ENCODE results near the gene MET. TPM values are rescaled to one million over a fixed set of nuclear protein-coding genes. Genes with fewer than 3 reads are reported as not detected.

Gene MET
- total and polyA plus RNA-seq, 2 of the 8 experiments (the other 6 are each of a cell fraction or from before 2014, with no cell fraction given), result 3.5 to 12.9 TPM

- no peak for TF ChIP-seq TAF1 (IDR thresholded peaks at IDR 0.05; ENCODE audit: low read depth, low read length)
- TF ChIP-seq KDM1A (IDR thresholded peaks at IDR 0.05; ENCODE audit: borderline replicate concordance, low read length), result no peak
- TF ChIP-seq MAFK (IDR thresholded peaks at IDR 0.05; ENCODE audit: low read depth, low read length), result no peak
- no peak for TF ChIP-seq SP2 (IDR thresholded peaks at IDR 0.05; ENCODE audit: low read length)
- TF ChIP-seq KDM5A (IDR thresholded peaks at IDR 0.05; ENCODE audit: low read length), result no peak
- TF ChIP-seq KDM4A (IDR thresholded peaks at IDR 0.05; ENCODE audit: low read depth, low read length, severe bottlenecking), result no peak
- no peak for TF ChIP-seq HDAC6 (IDR thresholded peaks at IDR 0.05; ENCODE audit: low read depth, low read length)
- TF ChIP-seq CBX8 (IDR thresholded peaks at IDR 0.05; ENCODE audit: borderline replicate concordance, low read depth, low read length), result no peak
These were observed 30.2 kb downstream of the MET start (continued) for GRCh38 chr7:116702046-116702785.
